Measurements from ENCODE around the gene TRIM9.

The TRIM9 gene

GRCh38 chr14:51074701-51075385 lies 20.1 kb downstream of the TRIM9 start:
- Histone ChIP-seq H3K9me2 (replicated peaks; ENCODE audit: low read depth, low read length) (no peaks in the 10 kb centered on the region), H2AFZ (ENCODE audit: low read length) (no peak overlapping the region), H3K4me1 (ENCODE audit: insufficient read depth, low read length, poor library complexity, severe bottlenecking) (peaks cover 3% of the 10 kb centered on the region), H3K79me2 (ENCODE audit: insufficient read depth, low read length) (no peaks in the 10 kb centered on the region), H3K9ac (ENCODE audit: low read depth, low read length, poor library complexity, severe bottlenecking) (no peak overlapping the region), H3K4me3 (ENCODE audit: low read length, poor library complexity, severe bottlenecking) (no peak overlapping the region), H3F3A (ENCODE audit: low read depth) (no peaks in the 10 kb centered on the region), H3K4me2 (ENCODE audit: low read depth, low read length, poor library complexity, severe bottlenecking) (no peak overlapping the region), H3K27me3 (ENCODE audit: insufficient read depth, low read length, poor library complexity, severe bottlenecking) (no peaks in the 10 kb centered on the region), H3K36me3 (ENCODE audit: insufficient read depth, low read length) (no peaks in the 10 kb centered on the region), H3K9me3 (ENCODE audit: insufficient read depth, low read depth, low read length) (0 out of 2 replicates have a peak, but pooled peaks cover 4% of the 10 kb centered on the region), H4K20me1 (ENCODE audit: insufficient read depth, low read length, poor library complexity, severe bottlenecking) (no peaks in the 10 kb centered on the region)
- TF ChIP-seq CTCF (conservative IDR thresholded peaks at IDR 0.05; ENCODE audit: low read length): no peak
- TF ChIP-seq EZH2phosphoT487 (IDR thresholded peaks at IDR 0.05; ENCODE audit: borderline replicate concordance): no peak

- H3K9ac ChIP-seq (ENCODE audit: low read depth, low read length, poor library complexity, severe bottlenecking): no peak overlapping the region
- no peaks in the 10 kb centered on the region for H3K27me3 ChIP-seq (ENCODE audit: insufficient read depth, low read length, poor library complexity, severe bottlenecking)
- H3K4me3 ChIP-seq (ENCODE audit: low read length, poor library complexity, severe bottlenecking): no peak overlapping the region
- H2AFZ ChIP-seq (ENCODE audit: low read length): no peak overlapping the region
- no peaks in the 10 kb centered on the region for H3F3A ChIP-seq (ENCODE audit: low read depth)
- H3K9me3 ChIP-seq (ENCODE audit: insufficient read depth, low read depth, low read length): 0 out of 2 replicates have a peak, but pooled peaks cover 4% of the 10 kb centered on the region
- no peaks in the 10 kb centered on the region for H3K79me2 ChIP-seq (ENCODE audit: insufficient read depth, low read length)
- no peaks in the 10 kb centered on the region for H3K9me2 ChIP-seq (replicated peaks; ENCODE audit: low read depth, low read length)
- H4K20me1 ChIP-seq (ENCODE audit: insufficient read depth, low read length, poor library complexity, severe bottlenecking): no peaks in the 10 kb centered on the region
- H3K4me1 ChIP-seq (ENCODE audit: insufficient read depth, low read length, poor library complexity, severe bottlenecking): peaks cover 3% of the 10 kb centered on the region
- H3K4me2 ChIP-seq (ENCODE audit: low read depth, low read length, poor library complexity, severe bottlenecking): no peak overlapping the region
- H3K36me3 ChIP-seq (ENCODE audit: insufficient read depth, low read length): no peaks in the 10 kb centered on the region
- TF ChIP-seq EZH2phosphoT487 (IDR thresholded peaks at IDR 0.05; ENCODE audit: borderline replicate concordance) (no peak), CTCF (conservative IDR thresholded peaks at IDR 0.05; ENCODE audit: low read length) (no peak)
Measured at GRCh38 chr14:51073731-51074130, 21.2 kb downstream of the TRIM9 start.

- no peak overlapping the region for H3K4me2 ChIP-seq (ENCODE audit: low read depth, low read length, poor library complexity, severe bottlenecking)
- no peaks in the 10 kb centered on the region for H3K36me3 ChIP-seq (ENCODE audit: insufficient read depth, low read length)
- H3K4me1 ChIP-seq (ENCODE audit: insufficient read depth, low read length, poor library complexity, severe bottlenecking): peaks cover 3% of the 10 kb centered on the region
- H3K27me3 ChIP-seq (ENCODE audit: insufficient read depth, low read length, poor library complexity, severe bottlenecking): no peaks in the 10 kb centered on the region
- no peak overlapping the region for H3K9ac ChIP-seq (ENCODE audit: low read depth, low read length, poor library complexity, severe bottlenecking)
- no peak overlapping the region for H2AFZ ChIP-seq (ENCODE audit: low read length)
- no peaks in the 10 kb centered on the region for H3F3A ChIP-seq (ENCODE audit: low read depth)
- no peak overlapping the region for H3K4me3 ChIP-seq (ENCODE audit: low read length, poor library complexity, severe bottlenecking)
- no peaks in the 10 kb centered on the region for H4K20me1 ChIP-seq (ENCODE audit: insufficient read depth, low read length, poor library complexity, severe bottlenecking)
- TF ChIP-seq EZH2phosphoT487 (IDR thresholded peaks at IDR 0.05; ENCODE audit: borderline replicate concordance) (no peak), CTCF (conservative IDR thresholded peaks at IDR 0.05; ENCODE audit: low read length) (no peak)
- H3K9me3 ChIP-seq (ENCODE audit: insufficient read depth, low read depth, low read length): 0 out of 2 replicates have a peak, but pooled peaks cover 4% of the 10 kb centered on the region
- no peaks in the 10 kb centered on the region for H3K79me2 ChIP-seq (ENCODE audit: insufficient read depth, low read length)
- no peaks in the 10 kb centered on the region for H3K9me2 ChIP-seq (replicated peaks; ENCODE audit: low read depth, low read length)
Measured at GRCh38 chr14:51072976-51073375, 21.9 kb downstream of the TRIM9 start.
